Stimulated activated CD4-positive, alpha-beta T cell treated with anti-CD3 and anti-CD28 coated beads, Interleukin-15, amount 100 ng/mL, for 1 hour (primary cell): Measurements from ENCODE around the gene GTF3C1.
"Not testable (repeated sequence)": the region's sequence is repeated elsewhere in the genome, so short reads cannot be mapped to it uniquely, and the experiment has no call there.

ENCODE experiments used
- DNase-seq, 2 donors: peaks; one replicate each; pipeline ENCODE4 v3.0.0-alpha.2; 2020; ENCODE audit warnings: low read depth in 1 of 2, low spot score in 1 of 2

The GTF3C1 gene

GRCh38 chr16:27445502-27446175, 104.1 kb downstream of the GTF3C1 start:
- DNase-seq, result no peak

GRCh38 chr16:27444470-27444869, 105.2 kb downstream of the GTF3C1 start:
- DNase-seq, result no peak

GRCh38 chr16:27444015-27444414, 105.7 kb downstream of the GTF3C1 start:
- DNase-seq, result no peak

DNA sequence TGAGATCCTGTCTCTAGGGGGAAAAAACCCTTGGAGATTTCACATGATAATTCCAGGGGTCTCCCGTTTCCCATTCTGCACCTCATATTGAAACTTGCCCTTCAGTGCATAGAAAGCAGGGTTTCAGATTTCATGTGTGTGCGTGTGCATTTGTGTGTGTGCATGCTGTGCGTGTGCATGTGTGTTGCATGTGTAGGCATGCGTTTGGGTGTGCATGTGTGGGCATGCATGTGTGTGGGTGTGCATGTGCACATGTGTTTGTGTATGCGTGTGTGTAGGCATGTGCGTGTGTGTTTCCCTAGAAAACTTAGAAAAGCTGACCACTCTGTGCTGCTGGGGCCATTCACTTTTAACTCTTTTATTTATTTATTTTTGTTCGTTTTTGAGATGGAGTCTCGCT, 107.7 kb downstream of the GTF3C1 start:
- DNase-seq, result no peak

GRCh38 chr16:27441276-27441675, 108.4 kb downstream of the GTF3C1 start:
- no peak for DNase-seq

GRCh38 chr16:27439271-27440018, 110.3 kb downstream of the GTF3C1 start:
- DNase-seq, result no peak

- no peak for DNase-seq
These were observed 111.8 kb downstream of the GTF3C1 start for GRCh38 chr16:27437946-27438345.

- DNase-seq, result no peak
These were observed 112.6 kb downstream of the GTF3C1 start for GRCh38 chr16:27436921-27437650.

- DNase-seq, result no peak
These were observed 113.6 kb downstream of the GTF3C1 start for GRCh38 chr16:27436065-27436464.

GRCh38 chr16:27435146-27435545, 114.6 kb downstream of the GTF3C1 start:
- not testable (repeated sequence) for DNase-seq

DNA sequence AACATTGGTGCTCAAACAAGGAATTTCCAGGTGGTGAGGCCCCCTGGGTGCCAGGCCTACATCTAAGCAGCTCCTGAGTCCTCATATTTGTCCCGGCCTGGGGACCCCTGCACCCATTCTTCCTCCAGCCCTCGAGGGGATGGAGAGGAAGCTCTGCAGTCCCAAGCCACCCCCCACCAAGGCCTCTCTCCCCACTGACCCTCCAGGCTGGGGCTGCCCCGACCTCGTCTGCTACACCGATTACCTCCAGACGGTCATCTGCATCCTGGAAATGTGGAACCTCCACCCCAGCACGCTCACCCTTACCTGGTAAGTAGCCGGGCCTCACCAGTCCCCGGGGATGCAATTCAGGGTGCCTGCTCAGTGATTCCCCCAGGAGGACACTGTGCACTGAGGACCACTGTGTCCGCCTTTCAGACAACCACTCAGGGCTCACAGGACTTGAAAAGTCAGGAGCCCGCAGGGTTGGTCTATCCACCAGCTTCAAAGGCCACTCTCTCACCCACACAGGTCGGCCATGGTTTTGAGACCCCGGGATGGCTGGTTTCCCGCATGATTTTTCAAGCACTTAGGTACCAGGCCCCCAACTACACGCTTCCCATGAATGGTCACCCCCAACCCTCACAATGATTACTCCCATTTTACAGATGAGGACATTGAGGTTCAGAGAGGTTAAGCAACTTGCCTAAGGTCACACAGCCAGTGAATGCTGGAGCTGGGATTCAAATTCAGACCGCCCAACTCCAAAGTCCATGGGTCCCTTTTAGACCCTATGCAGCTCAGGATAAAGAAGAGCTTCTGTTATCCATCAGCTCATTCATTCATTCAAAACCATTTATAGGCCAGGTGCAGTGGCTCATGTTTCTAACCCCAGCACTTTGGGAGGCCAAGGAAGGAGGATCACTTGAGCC, 115.3 kb downstream of the GTF3C1 start:
- no peak for DNase-seq

GRCh38 chr16:27433636-27434035, 116.1 kb downstream of the GTF3C1 start:
- no peak for DNase-seq

DNA sequence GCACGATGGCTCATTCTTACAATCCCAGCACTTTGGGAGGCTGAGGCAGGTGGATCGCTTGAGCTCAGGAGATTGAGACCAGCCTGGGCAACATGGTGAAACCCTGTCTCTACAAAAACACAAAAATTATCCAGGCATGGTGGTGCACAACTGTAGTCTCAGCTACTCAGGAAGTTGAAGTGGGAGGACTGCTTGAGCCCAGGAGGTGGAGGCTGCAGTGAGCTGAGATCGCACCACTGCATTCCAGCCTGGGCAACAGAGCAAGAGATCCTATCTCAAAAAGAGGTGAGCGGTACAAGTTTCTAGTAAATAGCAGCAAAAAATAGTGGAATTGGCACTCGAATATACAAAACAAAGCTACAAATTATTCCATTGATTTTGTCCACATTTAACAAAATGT, 116.5 kb downstream of the GTF3C1 start:
- not testable (repeated sequence) for DNase-seq

- no peak for DNase-seq
These were observed 117.2 kb downstream of the GTF3C1 start for GRCh38 chr16:27432558-27432957.

DNA sequence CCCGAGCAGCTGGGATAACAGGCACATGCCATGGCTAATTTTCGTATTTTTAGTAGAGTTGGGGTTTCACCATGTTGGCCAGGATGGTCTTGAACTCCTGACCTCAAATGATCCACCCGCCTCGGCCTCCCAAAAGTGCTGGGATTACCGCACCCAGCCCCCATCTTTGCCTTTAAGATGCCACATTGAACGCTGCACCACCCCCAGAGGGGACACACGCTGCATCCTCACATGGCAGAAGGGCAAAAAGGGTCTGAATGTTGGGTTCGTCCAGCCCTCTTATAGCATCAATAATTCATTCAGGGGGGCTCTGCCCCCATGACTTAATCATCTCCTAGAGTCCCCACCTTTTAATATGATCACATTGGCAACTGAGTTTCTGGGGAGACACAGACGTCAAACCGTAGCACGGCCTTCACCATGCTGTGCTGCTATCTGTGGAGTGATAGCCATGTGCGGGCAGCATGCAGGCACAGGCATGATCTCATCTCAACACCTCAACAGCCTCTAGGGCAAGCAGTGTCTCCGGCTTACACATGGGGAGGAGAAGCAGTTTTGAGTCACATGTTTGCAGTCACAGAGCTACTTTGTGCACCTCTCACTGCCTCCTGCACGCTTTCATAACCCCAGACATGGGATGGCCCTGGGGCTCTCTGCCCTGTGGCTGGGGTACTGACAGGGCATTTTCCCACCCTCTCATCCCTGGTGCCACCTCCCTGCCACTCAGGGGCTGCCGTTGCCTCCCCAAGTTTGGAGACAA, 117.8 kb downstream of the GTF3C1 start:
- DNase-seq, result no peak

GRCh38 chr16:27430923-27431484, 118.7 kb downstream of the GTF3C1 start:
- no peak for DNase-seq

DNA sequence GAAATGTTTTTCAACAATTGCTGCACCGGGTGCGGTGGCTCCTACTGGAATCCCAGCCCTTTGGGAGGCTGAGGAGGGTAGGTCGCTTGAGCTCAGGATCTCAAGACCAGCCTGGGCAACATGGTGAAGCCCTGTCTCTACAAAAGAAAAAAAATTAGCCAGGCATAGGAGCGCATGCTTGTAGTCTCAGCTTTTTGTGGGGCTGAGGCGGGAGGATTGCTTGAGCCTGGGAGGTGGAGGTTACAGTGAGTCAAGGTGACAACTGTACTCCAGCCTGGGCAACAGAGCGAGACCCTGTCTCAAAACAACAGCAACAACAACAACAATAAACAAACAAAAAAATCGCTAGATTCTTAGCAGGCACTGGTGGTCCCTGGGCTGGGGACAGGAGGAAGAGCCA, 119.2 kb downstream of the GTF3C1 start:
- DNase-seq, result no peak

- DNase-seq, result no peak
These were observed 119.7 kb downstream of the GTF3C1 start for GRCh38 chr16:27429981-27430441.

DNA sequence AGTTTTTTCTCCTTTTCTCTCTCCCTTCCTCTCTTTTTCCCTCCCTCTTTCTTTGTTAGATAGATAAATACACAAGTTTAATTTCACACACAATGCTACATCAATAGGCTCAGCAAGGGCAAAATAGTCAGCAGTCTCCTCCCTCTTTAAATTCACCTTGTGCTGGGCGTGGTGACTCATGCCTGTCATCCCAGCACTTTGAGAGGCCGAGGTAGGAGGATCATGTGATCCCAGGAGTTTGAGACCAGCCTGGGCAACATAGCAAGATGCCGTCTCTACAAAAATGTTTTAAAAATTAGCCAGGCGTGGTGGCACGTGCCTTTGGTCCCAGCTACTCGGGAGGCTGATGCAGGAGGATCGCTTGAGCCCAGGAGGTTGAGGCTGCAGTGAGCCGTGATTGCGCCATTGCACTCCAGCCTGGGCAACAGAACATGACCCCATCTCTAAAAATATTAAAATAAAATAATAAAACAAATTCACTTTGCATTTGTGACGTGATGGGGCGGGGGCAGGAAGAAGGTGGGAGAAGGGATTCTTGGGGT, 120.3 kb downstream of the GTF3C1 start:
- DNase-seq, result no peak
